OCI-LY7 (cell line): ENCODE results near the gene GPR87. TPM values are rescaled to one million over a fixed set of nuclear protein-coding genes. Genes with fewer than 3 reads are reported as not detected.

ENCODE experiments used
- BruUV-seq: library from RNA; stranded (reverse); fragments of 400-500 nt; replicated peaks from 2 replicates; lab custom pipeline; 2021; lab: Mats Ljungman, UMichigan
- CTCF ChIA-PET: fragments of 300-600 bp; sonication (Branson Sonifier 250); formaldehyde crosslinking; loops from one replicate; lab custom pipeline; 2022; ENCODE audit warnings: antibody characterized with exemption; ENCODE audit not compliant: unreplicated experiment; lab: Charles Lee
- POLR2A ChIA-PET: fragments of 300-600 bp; sonication (Branson Sonifier 250); formaldehyde crosslinking; loops from one replicate; lab custom pipeline; 2022; ENCODE audit warnings: antibody characterized with exemption; lab: Charles Lee
- DNase-seq: peaks from one replicate; pipeline ENCODE4 v3.0.0-alpha.2; 2015; ENCODE audit warnings: low spot score
- H2AFZ ChIP-seq: fragments of 200-600 bp; sonication (generic), shearing (Covaris generic); 2 replicates; pipeline ENCODE4 v1.6.1; 2014; ENCODE audit warnings: mild to moderate bottlenecking, antibody characterized with exemption, low read length, moderate library complexity
- H3K27ac ChIP-seq: fragments of 200-600 bp; sonication (generic); 2 replicates; pipeline ENCODE4 v1.5.1; 2014; ENCODE audit warnings: mixed run types, low read depth, mild to moderate bottlenecking, moderate library complexity, low read length, inconsistent platforms; ENCODE audit not compliant: poor library complexity, severe bottlenecking
- H3K36me3 ChIP-seq: fragments of 200-600 bp; sonication (generic); 2 replicates; pipeline ENCODE4 v1.6.1; 2014; ENCODE audit warnings: mild to moderate bottlenecking, antibody characterized with exemption, low read length, moderate library complexity, mixed read lengths; ENCODE audit not compliant: insufficient read depth
- H3K4me1 ChIP-seq: fragments of 200-600 bp; sonication (generic); 2 replicates; pipeline ENCODE4 v1.5.1; 2014; ENCODE audit warnings: mild to moderate bottlenecking, low read length; ENCODE audit not compliant: insufficient read depth, poor library complexity, severe bottlenecking
- H3K4me2 ChIP-seq: fragments of 200-600 bp; sonication (generic); 2 replicates; pipeline ENCODE4 v1.6.1; 2014; ENCODE audit warnings: mild to moderate bottlenecking, low read length
- H3K4me3 ChIP-seq: fragments of 200-600 bp; sonication (generic); 2 replicates; pipeline ENCODE4 v1.5.1; 2014; ENCODE audit warnings: mild to moderate bottlenecking, low read depth, low read length; ENCODE audit not compliant: poor library complexity, severe bottlenecking
- H3K79me2 ChIP-seq: fragments of 200-600 bp; sonication (generic); 2 replicates; pipeline ENCODE4 v1.6.1; 2016; ENCODE audit warnings: low read depth, mild to moderate bottlenecking, low read length, moderate library complexity, mixed read lengths; ENCODE audit not compliant: insufficient read depth
- H3K9me2 ChIP-seq: fragments of 200-600 bp; sonication (generic); 2 replicates; pipeline ENCODE4 v1.6.1; 2016; ENCODE audit warnings: mild to moderate bottlenecking, low read length, mixed read lengths; ENCODE audit not compliant: insufficient read depth
- H3K9me3 ChIP-seq: fragments of 200-600 bp; sonication (generic); 2 replicates; pipeline ENCODE4 v1.6.1; 2014; ENCODE audit warnings: mild to moderate bottlenecking, mixed run types, low read length, mixed read lengths
- H4K20me1 ChIP-seq: fragments of 200-600 bp; sonication (generic); 2 replicates; pipeline ENCODE4 v1.6.1; 2014; ENCODE audit warnings: mild to moderate bottlenecking, antibody characterized with exemption, low read length, moderate library complexity, mixed read lengths; ENCODE audit not compliant: insufficient read depth
- CTCF ChIP-seq: fragments of 200-600 bp; sonication (generic); conservative IDR thresholded peaks from 2 replicates; pipeline ENCODE4 v1.5.1; 2014; ENCODE audit warnings: mild to moderate bottlenecking, antibody characterized with exemption, low read length, moderate library complexity, mixed read lengths
- EZH2phosphoT487 ChIP-seq: fragments of 200-600 bp; sonication (generic); IDR thresholded peaks from 2 replicates; pipeline ENCODE4 v1.6.1; 2018; ENCODE audit warnings: low read depth, borderline replicate concordance, mild to moderate bottlenecking, mixed run types, antibody characterized with exemption, low read length, moderate library complexity, mixed read lengths
- intact Hi-C: fragments of 100-400 bp; cut with micrococcal nuclease; formaldehyde crosslinking; loops from one replicate; pipeline ENCODE4 v1.10.0; 2022; ENCODE audit not compliant: unreplicated experiment
- total RNA-seq, 2 experiments: library from RNA; depleted of rRNA in 1 of 2; stranded (reverse); fragments of >200 nt in 1 of 2; shearing (Covaris generic) in 1 of 2; gene quantifications; 2 replicates each; pipeline ENCODE4 v1.2.3, GENCODE V29; 2014 to 2022

The GPR87 gene
- total RNA-seq, 2 experiments from 2014 or later: not detected

GRCh38 chr3:151283387-151283786, 33.2 kb downstream of the GPR87 start:
- CTCF ChIA-PET: no interaction called here
- intact Hi-C loops: loop anchor here (1.0 kb wide), 2 partner anchors 56 to 115 kb away; no protein-coding TSS in a partner anchor
- Histone ChIP-seq H3K9me2 (no peaks in the 10 kb centered on the region), H3K9me3 (no peaks in the 10 kb centered on the region), H3K79me2 (no peaks in the 10 kb centered on the region), H2AFZ (no peak overlapping the region), H4K20me1 (no peaks in the 10 kb centered on the region), H3K4me2 (no peak overlapping the region), H3K27ac (no peak overlapping the region), H3K36me3 (no peaks in the 10 kb centered on the region; the same call in 1 of the 2 replicates), H3K4me3 (no peak overlapping the region), H3K4me1 (peaks cover 4% of the 10 kb centered on the region)
- no peak for DNase-seq
- POLR2A ChIA-PET: no interaction called here
- no TSS peak for BruUV-seq
- no peak for TF ChIP-seq EZH2phosphoT487
- no peak for TF ChIP-seq CTCF

- peaks cover 9% of the 10 kb centered on the region for H3K4me1 ChIP-seq
- BruUV-seq: no TSS peak
- H3K4me3 ChIP-seq: no peak overlapping the region
- H3K27ac ChIP-seq: no peak overlapping the region
- H4K20me1 ChIP-seq: no peaks in the 10 kb centered on the region
- no peaks in the 10 kb centered on the region for H3K9me2 ChIP-seq
- H2AFZ ChIP-seq: no peak overlapping the region
- ChIA-PET POLR2A (no interaction called here), CTCF (interaction anchor here (1.5 kb wide), 1 partner anchor 54 kb away, joined by 6 read pairs; no protein-coding TSS in a partner anchor)
- intact Hi-C loops: loop anchor here (1.0 kb wide), 2 partner anchors 56 to 115 kb away; no protein-coding TSS in a partner anchor
- TF ChIP-seq CTCF (peak; percentile 88), EZH2phosphoT487 (no peak)
- no peaks in the 10 kb centered on the region; the same call in 1 of the 2 replicates for H3K36me3 ChIP-seq
- H3K79me2 ChIP-seq: no peaks in the 10 kb centered on the region
- H3K4me2 ChIP-seq: no peak overlapping the region
- no peaks in the 10 kb centered on the region for H3K9me3 ChIP-seq
- DNase-seq: peak; percentile 60
Measured at GRCh38 chr3:151282921-151283320, 33.7 kb downstream of the GPR87 start.

GRCh38 chr3:151281671-151282324, 34.8 kb downstream of the GPR87 start:
- no TSS peak for BruUV-seq
- H3K27ac ChIP-seq: no peak overlapping the region
- H3K36me3 ChIP-seq: no peaks in the 10 kb centered on the region; the same call in 1 of the 2 replicates
- H3K4me3 ChIP-seq: no peak overlapping the region
- no peak overlapping the region for H3K4me2 ChIP-seq
- no peaks in the 10 kb centered on the region for H3K9me2 ChIP-seq
- CTCF ChIA-PET: interaction anchor here (1.5 kb wide), 1 partner anchor 53 kb away, joined by 6 read pairs; no protein-coding TSS in a partner anchor
- H3K9me3 ChIP-seq: no peaks in the 10 kb centered on the region
- intact Hi-C loops: no loop called here
- POLR2A ChIA-PET: interaction anchor here (0.6 to 1.0 kb wide), 4 partner anchors 10 to 62 kb away, joined by 3 to 6 read pairs (median 5); no protein-coding TSS in a partner anchor
- peaks cover 11% of the 10 kb centered on the region for H3K4me1 ChIP-seq
- no peak overlapping the region for H2AFZ ChIP-seq
- DNase-seq: no peak
- TF ChIP-seq EZH2phosphoT487: no peak
- H4K20me1 ChIP-seq: no peaks in the 10 kb centered on the region
- no peaks in the 10 kb centered on the region for H3K79me2 ChIP-seq
